HepG2 (cell line): ENCODE results near the gene TDRD9. TPM values are rescaled to one million over a fixed set of nuclear protein-coding genes. Genes with fewer than 3 reads are reported as not detected.

Experiments used
- AKNA ChIP-seq: sonication (generic); formaldehyde crosslinking; IDR thresholded peaks from 2 replicates; pipeline ENCODE4 v1.4.0; 2020; ENCODE audit warnings: missing genetic modification reagents, borderline replicate concordance
- HDAC2 ChIP-seq: sonication (generic); formaldehyde crosslinking; IDR thresholded peaks from 2 replicates; pipeline ENCODE4 v1.4.0; 2020; ENCODE audit warnings: missing genetic modification reagents
- MED1 ChIP-seq: sonication (generic); formaldehyde crosslinking; IDR thresholded peaks from 2 replicates; pipeline ENCODE4 v1.4.0; 2020; ENCODE audit warnings: missing genetic modification reagents
- NFAT5 ChIP-seq: sonication (generic); formaldehyde crosslinking; IDR thresholded peaks from 2 replicates; pipeline ENCODE4 v1.4.0; 2020; ENCODE audit warnings: missing genetic modification reagents
- SALL1 ChIP-seq: sonication (generic); formaldehyde crosslinking; IDR thresholded peaks from 2 replicates; pipeline ENCODE4 v1.8.0; 2022; ENCODE audit warnings: mild to moderate bottlenecking, missing genetic modification reagents
- ZNF263 ChIP-seq: sonication (generic); formaldehyde crosslinking; IDR thresholded peaks from 2 replicates; pipeline ENCODE4 v1.4.0; 2020; ENCODE audit warnings: missing genetic modification reagents
- ZNF337 ChIP-seq: sonication (generic); formaldehyde crosslinking; IDR thresholded peaks from 2 replicates; pipeline ENCODE4 v1.5.1; 2020; ENCODE audit warnings: missing genetic modification reagents, low read depth, mild to moderate bottlenecking, borderline replicate concordance
- polyA plus RNA-seq, 8 experiments: library from polyadenylated mRNA; depleted of rRNA in 3 of 8; stranded (reverse) in 7 of 8; unstranded in 1 of 8; fragments of >200 nt; fragmentation: Illumina TruSeq in 4 of 8; extraction: Trizol in 4 of 8; gene quantifications; 2 replicates each; pipeline versions ENCODE4 v1.2.1 to v1.2.3, GENCODE V29; 2011 to 2016; ENCODE audit warnings: low read depth in 4 of 8, missing spikeins in 1 of 8, mixed read lengths in 1 of 8; ENCODE audit not compliant: insufficient read depth in 1 of 8
- total RNA-seq, 5 experiments: library from RNA; depleted of rRNA; stranded (reverse); fragments of >200 nt; fragmentation: Illumina TruSeq; extraction: Trizol; gene quantifications; 2 replicates each; pipeline ENCODE4 v1.2.3, GENCODE V29; 2016; ENCODE audit warnings: low read depth in 1 of 5
- TF ChIP-seq, protein P1 (sequence below): sonication (generic); formaldehyde crosslinking; IDR thresholded peaks from 2 replicates; pipeline ENCODE4 v1.5.0; 2020; ENCODE audit warnings: missing genetic modification reagents
- TF ChIP-seq, protein P2 (sequence below): sonication (generic); formaldehyde crosslinking; IDR thresholded peaks from 2 replicates; pipeline ENCODE4 v1.5.0; 2020; ENCODE audit warnings: mild to moderate bottlenecking, low read depth, missing genetic modification reagents, borderline replicate concordance
- TF ChIP-seq, protein P3 (sequence below): IDR thresholded peaks from 2 replicates; pipeline ENCODE4 v1.6.1; 2016; ENCODE audit warnings: mild to moderate bottlenecking

Gene TDRD9
- total and polyA plus RNA-seq, 2 of the 13 experiments (the other 11 are each of a cell fraction or from before 2014, with no cell fraction given) = not detected

DNA sequence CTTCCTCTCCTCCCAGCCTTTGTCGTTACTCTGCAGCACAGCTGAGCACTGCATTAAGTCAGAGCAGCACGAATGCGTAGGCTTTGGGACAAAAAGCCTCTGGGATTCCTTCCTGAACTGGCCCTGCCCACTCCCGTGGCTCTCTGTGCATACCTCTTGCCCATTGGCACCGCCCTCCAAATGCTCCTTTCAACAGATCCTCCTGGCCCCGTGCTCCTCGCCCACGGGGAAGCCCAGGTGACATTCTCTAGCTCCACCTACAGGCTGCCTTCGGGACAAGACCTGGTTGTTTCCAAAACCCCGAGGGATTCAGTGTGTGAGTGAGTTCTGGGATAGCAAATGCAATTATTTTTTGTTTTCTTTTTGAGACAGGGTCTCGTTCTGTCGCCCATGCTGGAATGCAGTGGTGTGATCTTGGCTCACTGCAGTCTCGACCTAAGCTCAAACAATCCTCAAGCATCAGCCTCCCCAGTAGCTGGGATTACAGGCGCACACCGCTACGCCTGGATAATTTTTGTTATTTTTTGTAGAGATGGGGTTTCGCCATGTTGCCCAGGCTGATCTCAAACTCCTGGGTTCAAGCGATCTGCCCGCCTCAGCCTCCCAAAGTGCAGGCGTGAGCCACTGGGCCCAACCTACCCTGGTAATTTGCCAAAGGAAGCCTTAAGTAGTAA, 17.9 kb upstream of the TDRD9 start (continued):
- TF ChIP-seq, protein P1, sequence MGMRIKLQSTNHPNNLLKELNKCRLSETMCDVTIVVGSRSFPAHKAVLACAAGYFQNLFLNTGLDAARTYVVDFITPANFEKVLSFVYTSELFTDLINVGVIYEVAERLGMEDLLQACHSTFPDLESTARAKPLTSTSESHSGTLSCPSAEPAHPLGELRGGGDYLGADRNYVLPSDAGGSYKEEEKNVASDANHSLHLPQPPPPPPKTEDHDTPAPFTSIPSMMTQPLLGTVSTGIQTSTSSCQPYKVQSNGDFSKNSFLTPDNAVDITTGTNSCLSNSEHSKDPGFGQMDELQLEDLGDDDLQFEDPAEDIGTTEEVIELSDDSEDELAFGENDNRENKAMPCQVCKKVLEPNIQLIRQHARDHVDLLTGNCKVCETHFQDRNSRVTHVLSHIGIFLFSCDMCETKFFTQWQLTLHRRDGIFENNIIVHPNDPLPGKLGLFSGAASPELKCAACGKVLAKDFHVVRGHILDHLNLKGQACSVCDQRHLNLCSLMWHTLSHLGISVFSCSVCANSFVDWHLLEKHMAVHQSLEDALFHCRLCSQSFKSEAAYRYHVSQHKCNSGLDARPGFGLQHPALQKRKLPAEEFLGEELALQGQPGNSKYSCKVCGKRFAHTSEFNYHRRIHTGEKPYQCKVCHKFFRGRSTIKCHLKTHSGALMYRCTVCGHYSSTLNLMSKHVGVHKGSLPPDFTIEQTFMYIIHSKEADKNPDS (CRISPR knock-in tag) = no peak
- TF ChIP-seq ZNF263 (CRISPR knock-in tag) = peak; percentile 97
- TF ChIP-seq, protein P2, sequence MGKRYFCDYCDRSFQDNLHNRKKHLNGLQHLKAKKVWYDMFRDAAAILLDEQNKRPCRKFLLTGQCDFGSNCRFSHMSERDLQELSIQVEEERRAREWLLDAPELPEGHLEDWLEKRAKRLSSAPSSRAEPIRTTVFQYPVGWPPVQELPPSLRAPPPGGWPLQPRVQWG = no peak
- no peak for TF ChIP-seq HDAC2 (CRISPR knock-in tag)
- TF ChIP-seq MED1 (CRISPR knock-in tag) = 0 out of 2 replicates have a peak, but pooled peaks have one; percentile 34
- TF ChIP-seq, protein P3, sequence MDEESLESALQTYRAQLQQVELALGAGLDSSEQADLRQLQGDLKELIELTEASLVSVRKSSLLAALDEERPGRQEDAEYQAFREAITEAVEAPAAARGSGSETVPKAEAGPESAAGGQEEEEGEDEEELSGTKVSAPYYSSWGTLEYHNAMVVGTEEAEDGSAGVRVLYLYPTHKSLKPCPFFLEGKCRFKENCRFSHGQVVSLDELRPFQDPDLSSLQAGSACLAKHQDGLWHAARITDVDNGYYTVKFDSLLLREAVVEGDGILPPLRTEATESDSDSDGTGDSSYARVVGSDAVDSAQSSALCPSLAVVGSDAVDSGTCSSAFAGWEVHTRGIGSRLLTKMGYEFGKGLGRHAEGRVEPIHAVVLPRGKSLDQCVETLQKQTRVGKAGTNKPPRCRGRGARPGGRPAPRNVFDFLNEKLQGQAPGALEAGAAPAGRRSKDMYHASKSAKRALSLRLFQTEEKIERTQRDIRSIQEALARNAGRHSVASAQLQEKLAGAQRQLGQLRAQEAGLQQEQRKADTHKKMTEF = peak; percentile 60
- no peak for TF ChIP-seq ZNF337
- no peak for TF ChIP-seq NFAT5
- TF ChIP-seq SALL1 (CRISPR knock-in tag) = peak; percentile 34
- TF ChIP-seq AKNA (CRISPR knock-in tag) = no peak
